Upper lobe of left lung (tissue), 6 donors: ENCODE results near the gene TAOK3. TPM values are rescaled to one million over a fixed set of nuclear protein-coding genes. Genes with fewer than 3 reads are reported as not detected.

Experiments
- ATAC-seq, 2 donors: fragments of 200-7000 bp; cut with Tn5 transposase; one replicate each; pipeline ENCODE4 v1.9.1; 2022; ENCODE audit warnings: mild to moderate bottlenecking in 2 of 2, moderate library complexity in 2 of 2; ENCODE audit not compliant: low FRiP score in 2 of 2
- DNase-seq, 2 donors: peaks; one replicate each; pipeline ENCODE4 v3.0.0-alpha.2; 2019 to 2020
- H3K27ac ChIP-seq, 4 donors: fragments of 200-600 bp; sonication (generic); one replicate each; pipeline ENCODE4 v1.5.1; 2016 to 2019
- H3K27me3 ChIP-seq, 4 donors: fragments of 200-600 bp; sonication (generic); one replicate each; pipeline ENCODE4 v1.5.1; 2017 to 2019
- H3K36me3 ChIP-seq, 4 donors: fragments of 200-600 bp; sonication (generic); one replicate each; pipeline ENCODE4 v1.5.1; 2016 to 2019
- H3K4me1 ChIP-seq, 4 donors: fragments of 200-600 bp; sonication (generic); one replicate each; pipeline ENCODE4 v1.5.1; 2018 to 2019
- H3K4me3 ChIP-seq, 4 donors: fragments of 200-600 bp; sonication (generic); one replicate each; pipeline ENCODE4 v1.5.1; 2017 to 2019; ENCODE audit warnings: mild to moderate bottlenecking in 2 of 4, moderate library complexity in 1 of 4
- H3K9me3 ChIP-seq, 4 donors: fragments of 200-600 bp; sonication (generic); one replicate each; pipeline ENCODE4 v1.5.1; 2018 to 2019
- EP300 ChIP-seq, 4 donors: sonication (generic); formaldehyde crosslinking; IDR thresholded peaks; one replicate each; pipeline ENCODE4 v1.5.1; 2017; ENCODE audit warnings: antibody characterized with exemption in 4 of 4, control low read depth in 2 of 4
- POLR2A ChIP-seq, 4 donors: fragments of 450-650 bp; IDR thresholded peaks; one replicate each; pipeline ENCODE4 v1.5.1; 2016 to 2017; ENCODE audit warnings: antibody characterized with exemption in 4 of 4, mild to moderate bottlenecking in 2 of 4
- POLR2AphosphoS5 ChIP-seq, 2 donors: sonication (generic); formaldehyde crosslinking; IDR thresholded peaks; one replicate each; pipeline ENCODE4 v1.5.1; 2017; ENCODE audit warnings: antibody characterized with exemption in 2 of 2
- WGBS, 2 donors: methylation state at CpG; one replicate each; pipeline ENCODE4 v1.1.5; 2017 to 2018; 5-methylcytosine and 5-hydroxymethylcytosine counted together
- total RNA-seq, 6 donors: library from RNA; depleted of rRNA in 4 of 6; stranded (reverse); fragments of >200 nt in 4 of 6; gene quantifications; one replicate each; pipeline versions ENCODE4 v1.1.0 to v1.2.1, GENCODE V29; 2016 to 2021
- TF ChIP-seq, protein P1 (sequence below), 6 experiments: fragments of 450-650 bp in 4 of 6; fragments of 200-600 bp in 2 of 6; sonication (generic) in 2 of 6; IDR thresholded peaks; one replicate each; pipeline ENCODE4 v1.5.1; 2016 to 2019; ENCODE audit warnings: antibody characterized with exemption in 6 of 6
- donor health status: DM: no; HTN: no; CAD: no; lungs with moderate emphysema.
- donor health status: DM: no; HTN: yes; CAD: no; lungs with severe emphysema.

TAOK3 gene
- total RNA-seq, 6 donors from 2014 or later: 49.7 to 111 (median 67.8) TPM

DNA sequence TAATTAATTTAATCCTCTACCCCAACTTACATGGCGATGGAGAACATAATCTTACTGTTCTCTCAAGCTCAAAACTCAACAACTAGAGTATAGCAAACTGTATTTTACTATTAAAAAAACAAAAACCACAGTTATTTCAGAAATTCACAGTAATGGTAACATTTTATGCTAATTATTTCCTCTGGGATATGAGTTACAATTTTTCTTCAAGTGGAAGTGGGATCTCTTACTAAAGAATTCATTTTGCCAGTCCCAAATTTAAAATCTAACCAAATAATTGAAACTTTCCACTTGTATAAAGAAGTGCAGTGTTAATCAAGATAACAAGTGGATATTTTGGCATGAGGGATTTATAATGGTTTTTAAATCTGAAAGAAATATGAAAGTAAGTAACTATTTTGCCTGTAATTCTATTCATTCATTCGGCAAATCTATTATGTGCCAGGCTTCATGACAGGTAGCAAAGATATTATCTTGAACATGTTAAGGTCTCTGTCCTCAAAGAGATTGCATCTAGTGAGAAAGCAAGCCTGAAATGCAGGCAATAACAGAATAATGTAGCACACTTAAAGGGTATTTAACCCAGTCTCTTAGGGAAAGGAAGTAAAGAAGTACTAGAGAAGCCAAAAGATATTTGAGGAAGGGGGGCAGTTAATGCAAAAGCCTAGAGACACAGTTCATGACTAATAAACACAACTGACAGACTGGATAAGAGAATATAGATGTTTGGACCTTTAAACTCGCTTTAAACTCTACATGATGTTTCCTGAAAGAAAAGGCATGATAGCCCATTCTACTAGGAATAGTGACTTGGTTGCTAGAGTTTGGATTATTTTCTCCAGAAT lies 44.0 kb downstream of the TAOK3 start:
- 64 to 73% methylated on average over 3 of the region's 3 CpGs for WGBS, 2 donors
- Histone ChIP-seq H3K27ac (no peak overlapping the region), H3K4me3 (no peak overlapping the region), H3K27me3 (no peaks in the 10 kb centered on the region), H3K36me3 (peaks cover 0 to 4% (median 0%) of the 10 kb centered on the region in 4 donors), H3K9me3 (no peaks in the 10 kb centered on the region), H3K4me1 (peaks cover 13 to 24% (median 21%) of the 10 kb centered on the region in 4 donors)
- TF ChIP-seq, protein P1, sequence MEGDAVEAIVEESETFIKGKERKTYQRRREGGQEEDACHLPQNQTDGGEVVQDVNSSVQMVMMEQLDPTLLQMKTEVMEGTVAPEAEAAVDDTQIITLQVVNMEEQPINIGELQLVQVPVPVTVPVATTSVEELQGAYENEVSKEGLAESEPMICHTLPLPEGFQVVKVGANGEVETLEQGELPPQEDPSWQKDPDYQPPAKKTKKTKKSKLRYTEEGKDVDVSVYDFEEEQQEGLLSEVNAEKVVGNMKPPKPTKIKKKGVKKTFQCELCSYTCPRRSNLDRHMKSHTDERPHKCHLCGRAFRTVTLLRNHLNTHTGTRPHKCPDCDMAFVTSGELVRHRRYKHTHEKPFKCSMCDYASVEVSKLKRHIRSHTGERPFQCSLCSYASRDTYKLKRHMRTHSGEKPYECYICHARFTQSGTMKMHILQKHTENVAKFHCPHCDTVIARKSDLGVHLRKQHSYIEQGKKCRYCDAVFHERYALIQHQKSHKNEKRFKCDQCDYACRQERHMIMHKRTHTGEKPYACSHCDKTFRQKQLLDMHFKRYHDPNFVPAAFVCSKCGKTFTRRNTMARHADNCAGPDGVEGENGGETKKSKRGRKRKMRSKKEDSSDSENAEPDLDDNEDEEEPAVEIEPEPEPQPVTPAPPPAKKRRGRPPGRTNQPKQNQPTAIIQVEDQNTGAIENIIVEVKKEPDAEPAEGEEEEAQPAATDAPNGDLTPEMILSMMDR (IDR thresholded peaks at IDR 0.05): no peak
- TF ChIP-seq POLR2AphosphoS5 (IDR thresholded peaks at IDR 0.05) (no peak), EP300 (IDR thresholded peaks at IDR 0.05) (no peak), POLR2A (IDR thresholded peaks at IDR 0.05) (no peak)
- ATAC-seq (no peak), DNase-seq (no peak)

DNA sequence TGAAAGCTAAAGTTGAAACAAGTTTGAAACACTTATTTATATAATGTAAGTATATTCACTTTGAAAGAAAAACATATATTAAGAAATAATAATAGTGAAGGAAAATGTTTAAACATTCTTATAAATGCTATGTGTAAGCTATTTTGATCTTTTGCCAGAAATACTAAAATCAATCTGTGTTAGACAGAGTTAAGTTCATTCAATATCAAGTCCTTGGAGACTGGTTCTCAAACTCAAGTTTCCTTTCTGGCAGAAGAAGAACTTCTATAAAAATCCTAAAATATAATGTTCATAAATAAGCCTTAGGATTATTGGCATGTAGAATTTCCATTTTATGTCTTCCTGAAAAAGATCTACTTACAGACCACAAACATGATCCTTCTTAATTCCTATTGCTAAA lies 45.3 kb downstream of the TAOK3 start:
- Histone ChIP-seq H3K36me3 (peaks cover 0 to 4% (median 0%) of the 10 kb centered on the region in 4 donors), H3K27me3 (no peaks in the 10 kb centered on the region), H3K4me3 (no peak overlapping the region), H3K4me1 (peaks cover 13 to 22% (median 17%) of the 10 kb centered on the region in 4 donors), H3K9me3 (no peaks in the 10 kb centered on the region), H3K27ac (no peak overlapping the region)
- no peak for ATAC-seq
- no peak for DNase-seq
- TF ChIP-seq, protein P1 (IDR thresholded peaks at IDR 0.05): no peak
- no peak for TF ChIP-seq EP300 (IDR thresholded peaks at IDR 0.05)
- no peak for TF ChIP-seq POLR2AphosphoS5 (IDR thresholded peaks at IDR 0.05)
- no peak for TF ChIP-seq POLR2A (IDR thresholded peaks at IDR 0.05)

DNA sequence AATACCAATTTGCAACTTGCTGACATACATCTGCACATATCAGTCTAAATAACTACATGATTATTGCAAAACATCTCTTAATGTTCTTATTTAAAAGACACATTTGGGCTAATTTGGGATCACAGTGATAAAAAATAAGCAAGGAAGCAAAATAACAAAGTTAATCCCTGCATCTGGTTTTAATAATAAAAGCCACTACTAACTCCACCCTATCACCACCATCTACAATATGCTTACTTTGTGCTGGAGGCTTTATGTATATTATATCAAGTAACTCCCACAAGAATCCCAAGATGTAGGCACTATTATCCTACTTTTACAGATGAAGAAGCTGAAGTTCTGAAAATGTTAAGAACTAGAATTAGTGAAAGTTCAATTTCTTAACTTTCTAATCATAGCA lies 45.7 kb downstream of the TAOK3 start:
- H3K4me1 ChIP-seq: peaks cover 13 to 18% (median 17%) of the 10 kb centered on the region in 4 donors
- no peak overlapping the region for H3K4me3 ChIP-seq
- H3K9me3 ChIP-seq: no peaks in the 10 kb centered on the region
- H3K27me3 ChIP-seq: no peaks in the 10 kb centered on the region
- ATAC-seq: no peak
- TF ChIP-seq EP300 (IDR thresholded peaks at IDR 0.05) (no peak), POLR2A (IDR thresholded peaks at IDR 0.05) (no peak), POLR2AphosphoS5 (IDR thresholded peaks at IDR 0.05) (no peak)
- TF ChIP-seq, protein P1 (IDR thresholded peaks at IDR 0.05): no peak
- H3K36me3 ChIP-seq: peaks cover 0 to 4% (median 0%) of the 10 kb centered on the region in 4 donors
- no peak for DNase-seq
- H3K27ac ChIP-seq: no peak overlapping the region

DNA sequence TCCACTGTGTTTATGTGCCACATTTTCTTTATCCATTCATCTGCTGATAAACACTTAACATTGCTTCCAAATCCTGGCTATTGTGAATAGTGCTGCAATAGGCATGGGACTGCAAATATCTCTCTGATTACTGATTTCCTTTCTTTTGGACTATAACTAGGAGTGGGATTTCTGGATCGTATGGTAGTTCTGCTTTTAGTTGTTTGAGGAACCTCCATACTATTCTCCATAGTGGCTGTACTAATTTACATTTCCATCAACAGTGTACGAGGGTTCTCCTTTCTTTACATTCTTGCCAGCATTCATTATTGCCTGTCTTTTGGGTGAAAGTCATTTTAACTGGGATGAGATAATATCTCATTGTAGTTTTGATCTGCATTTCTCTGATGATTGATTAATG lies 47.6 kb downstream of the TAOK3 start:
- Histone ChIP-seq H3K9me3 (no peaks in the 10 kb centered on the region), H3K4me1 (peaks cover 6 to 11% (median 9%) of the 10 kb centered on the region in 4 donors), H3K4me3 (no peak overlapping the region), H3K27ac (no peak overlapping the region), H3K27me3 (no peaks in the 10 kb centered on the region), H3K36me3 (peaks cover 0 to 4% (median 0%) of the 10 kb centered on the region in 4 donors)
- ATAC-seq (no peak), DNase-seq (no peak)
- 48 to 82% methylated on average over 2 of the region's 2 CpGs for WGBS, 2 donors
- TF ChIP-seq POLR2A (IDR thresholded peaks at IDR 0.05): no peak
- TF ChIP-seq, protein P1 (IDR thresholded peaks at IDR 0.05): no peak
- no peak for TF ChIP-seq EP300 (IDR thresholded peaks at IDR 0.05)
- TF ChIP-seq POLR2AphosphoS5 (IDR thresholded peaks at IDR 0.05): no peak

DNA sequence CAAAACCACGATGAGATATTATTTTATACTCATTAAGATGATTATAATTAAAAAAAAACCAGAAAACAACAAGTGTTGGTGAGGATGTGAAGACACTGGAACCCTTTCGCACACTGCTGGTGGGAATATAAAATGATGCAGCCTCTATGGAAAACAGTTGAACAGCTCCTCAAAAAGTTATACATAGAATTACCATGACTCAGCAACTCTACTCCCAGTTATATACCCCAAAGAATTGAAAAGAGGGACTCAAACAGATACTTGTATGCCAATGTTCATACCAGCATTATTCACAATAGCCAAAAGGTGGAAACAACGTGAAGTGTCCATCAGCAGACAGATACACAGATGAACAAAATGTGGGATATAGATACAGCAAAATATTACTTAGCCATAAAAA lies 53.1 kb downstream of the TAOK3 start:
- ATAC-seq (no peak), DNase-seq (no peak)
- Histone ChIP-seq H3K27me3 (no peaks in the 10 kb centered on the region), H3K4me3 (no peak overlapping the region), H3K9me3 (no peaks in the 10 kb centered on the region), H3K4me1 (no peaks in the 10 kb centered on the region), H3K36me3 (no peaks in the 10 kb centered on the region), H3K27ac (no peak overlapping the region)
- TF ChIP-seq POLR2A (IDR thresholded peaks at IDR 0.05) (no peak), EP300 (IDR thresholded peaks at IDR 0.05) (no peak), POLR2AphosphoS5 (IDR thresholded peaks at IDR 0.05) (no peak)
- TF ChIP-seq, protein P1 (IDR thresholded peaks at IDR 0.05): no peak
- 91 to 95% methylated on average over 3 of the region's 3 CpGs for WGBS, 2 donors
